H1 (cell line): ENCODE data around the gene ZNF532. TPM values are rescaled to one million over a fixed set of nuclear protein-coding genes. Genes with fewer than 3 reads are reported as not detected.

Experiments
- CTCF ChIA-PET: fragments of 300-600 bp; sonication (Branson Sonifier 250); formaldehyde crosslinking; loops from one replicate; lab custom pipeline; 2021; ENCODE audit not compliant: partially characterized antibody; lab: Charles Lee
- POLR2A ChIA-PET: fragments of 300-600 bp; sonication (Branson Sonifier 250); formaldehyde crosslinking; loops from one replicate; lab custom pipeline; 2021; ENCODE audit warnings: inconsistent platforms; ENCODE audit not compliant: partially characterized antibody; lab: Charles Lee
- DNase-seq, 2 experiments: peaks; one replicate each; pipeline versions ENCODE4 v3.0.0 to v3.0.0-alpha.2; 2010 to 2022; ENCODE audit warnings: low spot score in 2 of 2, low read depth in 1 of 2, mixed read lengths in 1 of 2
- FAIRE-seq: peaks from 2 replicates; lab custom pipeline; 2011; peaks lifted over from hg19 to GRCh38; lab: Jason Lieb, UNC
- H2AFZ ChIP-seq: 2 replicates; pipeline ENCODE4 v1.8.1; 2012; ENCODE audit warnings: low read length, inconsistent platforms
- H2AK5ac ChIP-seq: 2 replicates; pipeline ENCODE4 v1.6.1; 2013; ENCODE audit warnings: low read depth, low read length
- H2BK120ac ChIP-seq: replicated peaks from 2 replicates; pipeline ENCODE3; 2013; ENCODE audit warnings: low read depth, low read length, inconsistent platforms
- H2BK12ac ChIP-seq: 2 replicates; pipeline ENCODE4 v1.6.1; 2013; ENCODE audit warnings: low read depth, low read length
- H2BK15ac ChIP-seq: 2 replicates; pipeline ENCODE4 v1.6.1; 2013; ENCODE audit warnings: low read length
- H2BK20ac ChIP-seq: 2 replicates; pipeline ENCODE4 v1.6.1; 2013; ENCODE audit warnings: low read length
- H2BK5ac ChIP-seq: 2 replicates; pipeline ENCODE4 v1.6.1; 2013; ENCODE audit warnings: low read depth, low read length
- H3K14ac ChIP-seq: 2 replicates; pipeline ENCODE4 v1.6.1; 2013; ENCODE audit warnings: inconsistent platforms; ENCODE audit not compliant: insufficient read length
- H3K18ac ChIP-seq: 2 replicates; pipeline ENCODE4 v1.6.1; 2013; ENCODE audit warnings: low read length; ENCODE audit errors: extremely low read depth
- H3K23ac ChIP-seq: 2 replicates; pipeline ENCODE4 v1.6.1; 2013; ENCODE audit warnings: inconsistent platforms; ENCODE audit not compliant: insufficient read length
- H3K23me2 ChIP-seq: 2 replicates; pipeline ENCODE4 v1.6.1; 2013; ENCODE audit warnings: low read depth, low read length
- H3K27ac ChIP-seq: 2 replicates; pipeline ENCODE4 v1.6.1; 2011; ENCODE audit warnings: low read depth, low read length, inconsistent platforms
- H3K27me3 ChIP-seq, 4 experiments: replicated peaks in 1 of 4; 1 replicate in 1 of 4; 2 replicates in 3 of 4; pipeline versions ENCODE4 v1.6.1 to v1.8.1; 2011 to 2013; ENCODE audit warnings: low read length in 3 of 4, mild to moderate bottlenecking in 3 of 4, inconsistent platforms in 2 of 4, mixed read lengths in 2 of 4, moderate library complexity in 1 of 4; ENCODE audit not compliant: control insufficient read depth in 3 of 4, insufficient read depth in 3 of 4; ENCODE audit errors: extremely low read depth in 1 of 4
- H3K36me3 ChIP-seq, 4 experiments: 2 replicates each; pipeline versions ENCODE4 v1.6.1 to v1.8.1; 2011 to 2013; ENCODE audit warnings: mild to moderate bottlenecking in 4 of 4, low read length in 3 of 4, moderate library complexity in 2 of 4, control low read depth in 1 of 4, inconsistent platforms in 1 of 4; ENCODE audit not compliant: insufficient read depth in 4 of 4, control insufficient read depth in 2 of 4
- H3K4ac ChIP-seq: replicated peaks from 2 replicates; pipeline ENCODE3; 2013; ENCODE audit warnings: low read length, low read depth, mixed read lengths, inconsistent platforms; ENCODE audit not compliant: insufficient read length
- H3K4me1 ChIP-seq, 4 experiments: replicated peaks in 1 of 4; 1 replicate in 1 of 4; 2 replicates in 3 of 4; pipeline versions ENCODE4 v1.6.1 to v1.8.1; 2011 to 2013; ENCODE audit warnings: low read length in 3 of 4, inconsistent platforms in 2 of 4, mixed read lengths in 1 of 4; ENCODE audit not compliant: insufficient read depth in 4 of 4, control insufficient read depth in 3 of 4
- H3K4me2 ChIP-seq, 2 experiments: 2 replicates each; pipeline versions ENCODE4 v1.6.1 to v1.8.1; 2011 to 2013; ENCODE audit warnings: low read depth in 2 of 2, low read length in 2 of 2, control low read depth in 1 of 2, inconsistent platforms in 1 of 2, mild to moderate bottlenecking in 1 of 2; ENCODE audit not compliant: insufficient read depth in 1 of 2
- H3K4me3 ChIP-seq, 4 experiments: fragments of 200-600, 300-600 bp in 1 of 4; sonication (generic), shearing (Covaris generic), sonication (Bioruptor Twin) in 1 of 4; 2 replicates each; pipeline versions ENCODE4 v1.5.1 to v1.8.1; 2011 to 2016; ENCODE audit warnings: low read length in 4 of 4, low read depth in 3 of 4, control low read depth in 2 of 4, inconsistent platforms in 2 of 4, mild to moderate bottlenecking in 2 of 4, mixed read lengths in 1 of 4, moderate library complexity in 1 of 4; ENCODE audit not compliant: insufficient read depth in 2 of 4; ENCODE audit errors: extremely low read depth in 1 of 4
- H3K56ac ChIP-seq: replicated peaks from 2 replicates; pipeline ENCODE3; 2013; ENCODE audit warnings: low read depth, mild to moderate bottlenecking, mixed read lengths, low read length, inconsistent platforms; ENCODE audit not compliant: insufficient read length
- H3K79me1 ChIP-seq: 2 replicates; pipeline ENCODE4 v1.6.1; 2013; ENCODE audit warnings: low read depth, low read length, control low read depth
- H3K79me2 ChIP-seq, 2 experiments: 2 replicates each; pipeline versions ENCODE4 v1.6.1 to v1.8.1; 2012 to 2013; ENCODE audit warnings: low read length in 2 of 2, mild to moderate bottlenecking in 2 of 2, inconsistent platforms in 1 of 2; ENCODE audit not compliant: insufficient read depth in 2 of 2, control insufficient read depth in 1 of 2
- H3K9ac ChIP-seq, 4 experiments: replicated peaks in 1 of 4; 1 replicate in 1 of 4; 2 replicates in 3 of 4; pipeline versions ENCODE4 v1.6.1 to v1.8.1; 2011 to 2013; ENCODE audit warnings: low read depth in 3 of 4, low read length in 3 of 4, control low read depth in 2 of 4, mild to moderate bottlenecking in 2 of 4, moderate library complexity in 2 of 4, inconsistent platforms in 1 of 4; ENCODE audit errors: extremely low read depth in 1 of 4
- H3K9me3 ChIP-seq, 2 experiments: 2 replicates each; pipeline versions ENCODE4 v1.6.1 to v1.8.1; 2012 to 2013; ENCODE audit warnings: mild to moderate bottlenecking in 2 of 2, moderate library complexity in 2 of 2, control low read depth in 1 of 2, inconsistent platforms in 1 of 2, low read depth in 1 of 2, low read length in 1 of 2, mixed read lengths in 1 of 2; ENCODE audit not compliant: insufficient read depth in 2 of 2
- H4K20me1 ChIP-seq, 2 experiments: replicated peaks in 1 of 2; 2 replicates each; pipeline versions ENCODE3 to v1.8.1; 2011 to 2013; ENCODE audit warnings: inconsistent platforms in 2 of 2, low read length in 2 of 2, mild to moderate bottlenecking in 1 of 2; ENCODE audit not compliant: insufficient read depth in 2 of 2, control insufficient read depth in 1 of 2
- H4K5ac ChIP-seq: 2 replicates; pipeline ENCODE4 v1.6.1; 2013; ENCODE audit warnings: low read length, low read depth, mixed read lengths, inconsistent platforms; ENCODE audit not compliant: insufficient read length
- H4K8ac ChIP-seq: 2 replicates; pipeline ENCODE4 v1.8.0; 2013; ENCODE audit warnings: mild to moderate bottlenecking, moderate library complexity, low read length, inconsistent platforms; ENCODE audit not compliant: insufficient read depth; ENCODE audit errors: extremely low read depth
- H4K91ac ChIP-seq: replicated peaks from 2 replicates; pipeline ENCODE3; 2013; ENCODE audit warnings: low read length, mixed read lengths, inconsistent platforms; ENCODE audit not compliant: insufficient read length
- ATF3 ChIP-seq: IDR thresholded peaks from 2 replicates; pipeline ENCODE4 v1.6.1; 2011; ENCODE audit warnings: low read depth, mild to moderate bottlenecking, low read length; ENCODE audit not compliant: insufficient read depth
- FOSL1 ChIP-seq: IDR thresholded peaks from 2 replicates; pipeline ENCODE4 v1.6.1; 2011; ENCODE audit warnings: mild to moderate bottlenecking, low read depth, low read length, moderate library complexity; ENCODE audit not compliant: insufficient read depth
- GABPA ChIP-seq: IDR thresholded peaks from 2 replicates; pipeline ENCODE4 v1.6.1; 2011; ENCODE audit warnings: mild to moderate bottlenecking, low read length, moderate library complexity, borderline replicate concordance; ENCODE audit not compliant: insufficient read depth
- HDAC6 ChIP-seq: IDR thresholded peaks from one replicate; pipeline ENCODE4 v1.7.1; 2012; ENCODE audit warnings: low read depth, mild to moderate bottlenecking, inconsistent platforms, low read length, moderate library complexity
- RNF2 ChIP-seq: fragments of 200-900, 300-1000 bp; sonication (generic); IDR thresholded peaks from 2 replicates; pipeline ENCODE4 v1.7.1; 2016; ENCODE audit warnings: borderline replicate concordance, low read depth, mild to moderate bottlenecking, antibody characterized with exemption, low read length; ENCODE audit not compliant: poor library complexity, severe bottlenecking; ENCODE audit errors: missing control alignments
- SIN3A ChIP-seq, 2 experiments: IDR thresholded peaks in 1 of 2; conservative IDR thresholded peaks in 1 of 2; 2 replicates each; pipeline ENCODE4 v1.6.1; 2011 to 2012; ENCODE audit warnings: low read length in 2 of 2, improper control_type of control experiment in 1 of 2, low read depth in 1 of 2, mild to moderate bottlenecking in 1 of 2
- SP1 ChIP-seq: IDR thresholded peaks from 2 replicates; pipeline ENCODE4 v1.6.1; 2011; ENCODE audit warnings: low read depth, low read length
- SP2 ChIP-seq: IDR thresholded peaks from 2 replicates; pipeline ENCODE4 v1.6.1; 2012; ENCODE audit warnings: mild to moderate bottlenecking, low read length, inconsistent platforms
- WGBS, 2 experiments: shearing (Covaris generic) in 1 of 2; methylation state at CpG; one replicate each; pipeline versions ENCODE4 v1.1.6 to v1.1.7; 2013 to 2015; ENCODE audit warnings: low lambda C conversion rate in 2 of 2, mixed read lengths in 2 of 2, inconsistent platforms in 1 of 2, low coverage in 1 of 2, missing lambda C conversion rate in 1 of 2; ENCODE audit not compliant: insufficient replicate concordance in 2 of 2, insufficient coverage in 1 of 2, insufficient read length in 1 of 2; ENCODE audit errors: extremely low coverage in 1 of 2, missing lambda C conversion rate in 1 of 2; 5-methylcytosine and 5-hydroxymethylcytosine counted together
- polyA plus RNA-seq, 7 experiments: library from polyadenylated mRNA; depleted of rRNA in 3 of 7; stranded (reverse) in 5 of 7; unstranded in 2 of 7; fragments of >200 nt in 5 of 7; fragments of 200-250 nt in 2 of 7; gene quantifications; 1 replicate in 5 of 7; 2 replicates in 1 of 7; 4 replicates in 1 of 7; pipeline versions ENCODE4 v1.2.1 to v1.2.3, GENCODE V29; 2011 to 2013; ENCODE audit warnings: missing spikeins in 2 of 7, mixed read lengths in 2 of 7
- total RNA-seq: library from RNA; stranded (reverse); fragmentation: NEBNext Ultra II Directional; extraction: Animal tissue kit (Norgen Biotek cat#: 25700); gene quantifications from 2 replicates; pipeline ENCODE4 v1.2.1, GENCODE V29; 2021
- TF ChIP-seq, protein P1 (sequence below): IDR thresholded peaks from 2 replicates; pipeline ENCODE4 v1.6.1; 2012; ENCODE audit warnings: low read length, inconsistent platforms

ZNF532 gene
- total and polyA plus RNA-seq, 2 of the 8 experiments (the other 6 are each of a cell fraction or from before 2014, with no cell fraction given), result 143 to 240 TPM

DNA sequence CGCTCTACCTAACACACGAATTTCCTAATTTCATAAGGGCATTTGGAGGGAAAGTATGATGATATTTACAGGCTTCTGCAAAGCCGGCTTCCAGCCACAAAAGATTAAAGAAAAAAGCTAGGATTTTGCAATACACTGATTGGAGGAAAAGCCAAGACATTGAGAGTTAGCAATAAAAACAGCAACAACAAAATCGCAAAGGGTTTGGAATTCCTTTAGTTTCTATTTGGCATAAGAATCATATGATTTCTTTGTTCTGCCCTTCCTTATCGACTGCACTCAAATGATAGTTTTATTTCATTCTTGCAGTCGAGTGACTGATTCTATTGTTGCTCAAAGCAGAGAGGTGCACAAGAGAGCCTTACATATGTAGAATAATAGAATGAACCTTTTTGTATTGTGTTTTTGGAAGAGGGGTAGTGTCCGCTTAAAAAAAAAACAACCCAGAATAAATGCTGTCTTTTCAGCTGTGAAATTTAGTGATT lies 3.9 kb upstream of the ZNF532 start:
- peak overlapping the region; percentile 92; the same call in 1 of the 2 replicates for H3K27ac ChIP-seq
- CTCF ChIA-PET, result interaction anchor here (1.0 to 1.5 kb wide), 2 partner anchors 13 to 35 kb away, joined by 3 read pairs; no protein-coding TSS in a partner anchor
- no peak for TF ChIP-seq SP2
- no peak for TF ChIP-seq SP1
- TF ChIP-seq ATF3, result no peak
- TF ChIP-seq, protein P1, sequence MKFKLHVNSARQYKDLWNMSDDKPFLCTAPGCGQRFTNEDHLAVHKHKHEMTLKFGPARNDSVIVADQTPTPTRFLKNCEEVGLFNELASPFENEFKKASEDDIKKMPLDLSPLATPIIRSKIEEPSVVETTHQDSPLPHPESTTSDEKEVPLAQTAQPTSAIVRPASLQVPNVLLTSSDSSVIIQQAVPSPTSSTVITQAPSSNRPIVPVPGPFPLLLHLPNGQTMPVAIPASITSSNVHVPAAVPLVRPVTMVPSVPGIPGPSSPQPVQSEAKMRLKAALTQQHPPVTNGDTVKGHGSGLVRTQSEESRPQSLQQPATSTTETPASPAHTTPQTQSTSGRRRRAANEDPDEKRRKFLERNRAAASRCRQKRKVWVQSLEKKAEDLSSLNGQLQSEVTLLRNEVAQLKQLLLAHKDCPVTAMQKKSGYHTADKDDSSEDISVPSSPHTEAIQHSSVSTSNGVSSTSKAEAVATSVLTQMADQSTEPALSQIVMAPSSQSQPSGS, result no peak
- no peak for TF ChIP-seq SIN3A (conservative IDR thresholded peaks at IDR 0.05 in 1 of 2, IDR thresholded peaks at IDR 0.05 in 1 of 2; ENCODE audit: low read depth in 1 of 2, low read length in 2 of 2)
- no peak for TF ChIP-seq RNF2
- TF ChIP-seq FOSL1, result no peak
- TF ChIP-seq GABPA, result no peak
- no peak for TF ChIP-seq HDAC6

More for the DNA sequence above, 3.9 kb upstream of the ZNF532 start:
- Histone ChIP-seq H3K23me2 (peaks cover 8% of the 10 kb centered on the region), H4K91ac (peak overlapping the region; percentile 73), H3K4me2 (peak overlapping the region; percentile 77 to 84), H3K36me3 (peaks cover 4 to 11% (median 8%) of the 10 kb centered on the region in 4 experiments; a peak in 7 of 8 replicates), H3K14ac (no peak overlapping the region), H2BK15ac (no peak overlapping the region), H3K18ac (peak overlapping the region; percentile 93; the same call in 1 of the 2 replicates), H4K5ac (peak overlapping the region; percentile 98), H2BK12ac (peak overlapping the region; percentile 54), H2AFZ (no peak overlapping the region), H3K27me3 (no peaks in the 10 kb centered on the region), H3K4me1 (peaks cover 19 to 41% (median 27%) of the 10 kb centered on the region in 4 experiments; a peak in 6 of 7 replicates), H3K79me1 (no peaks in the 10 kb centered on the region), H3K4me3 (peak overlapping the region in 1 of 4 experiments; percentile 85; a peak in 1 of 8 replicates), H3K4ac (no peak overlapping the region), H4K8ac (no peak overlapping the region), H2BK5ac (peak overlapping the region; percentile 86; the same call in 1 of the 2 replicates), H3K9ac (peak overlapping the region in 1 of 4 experiments; percentile 41; a peak in 1 of 7 replicates), H3K79me2 (peaks cover 13 to 34% of the 10 kb centered on the region in 2 experiments; a peak in 3 of 4 replicates), H2BK120ac (peak overlapping the region; percentile 96), H3K9me3 (no peaks in the 10 kb centered on the region), H2BK20ac (peak overlapping the region; percentile 62; the same call in 1 of the 2 replicates), H2AK5ac (0 out of 2 replicates have a peak overlapping the region, but pooled peaks have one; percentile 85), H3K56ac (peak overlapping the region; percentile 64), H4K20me1 (no peaks in the 10 kb centered on the region), H3K23ac (no peak overlapping the region)
- WGBS, 2 experiments, result 20% methylated on average over 7 of the region's 7 CpGs; no CpG with 5 or more reads in 1 of the 2 experiments
- POLR2A ChIA-PET, result interaction anchor here (2.0 to 29.3 kb wide), 4 partner anchors 9 to 55 kb away, joined by 4 to 622 read pairs (median 162); no protein-coding TSS in a partner anchor
- FAIRE-seq, result no peak
- no peak for DNase-seq
